MCF 10A (cell line): ENCODE results near the gene RERE. TPM values are rescaled to one million over a fixed set of nuclear protein-coding genes. Genes with fewer than 3 reads are reported as not detected.

Experiments used
- BruUV-seq: library from RNA; stranded (reverse); fragments of 400-500 nt; replicated peaks from 2 replicates; lab custom pipeline; 2021; lab: Mats Ljungman, UMichigan
- CTCF ChIA-PET: fragments of 300-600 bp; sonication (Branson Sonifier 250); formaldehyde crosslinking; extraction: SDS; loops from one replicate; lab custom pipeline; 2021; ENCODE audit warnings: antibody characterized with exemption, inconsistent platforms; lab: Yijun Ruan, JAX
- POLR2A ChIA-PET: fragments of 300-600, 350-650 bp; sonication (Branson Sonifier 250); formaldehyde crosslinking; extraction: SDS; loops from one replicate; lab custom pipeline; 2020; ENCODE audit warnings: antibody characterized with exemption, inconsistent platforms; lab: Yijun Ruan, JAX
- DNase-seq: peaks from one replicate; pipeline ENCODE4 v3.0.0-alpha.2; 2018; ENCODE audit not compliant: unreplicated experiment
- H3K27ac Mint-ChIP-seq: one replicate; pipeline ENCODE4 v1.8.0; 2022; ENCODE audit warnings: mild to moderate bottlenecking, low read depth, mixed read lengths; ENCODE audit not compliant: unreplicated experiment
- H3K27me3 Mint-ChIP-seq: one replicate; pipeline ENCODE4 v1.8.0; 2022; ENCODE audit warnings: mixed read lengths; ENCODE audit not compliant: insufficient read depth, unreplicated experiment
- H3K36me3 Mint-ChIP-seq: one replicate; pipeline ENCODE4 v1.8.0; 2022; ENCODE audit warnings: mild to moderate bottlenecking, moderate library complexity, mixed read lengths; ENCODE audit not compliant: insufficient read depth, unreplicated experiment
- H3K4me1 Mint-ChIP-seq: one replicate; pipeline ENCODE4 v1.8.0; 2022; ENCODE audit warnings: mixed read lengths; ENCODE audit not compliant: insufficient read depth, unreplicated experiment
- H3K4me3 Mint-ChIP-seq: one replicate; pipeline ENCODE4 v1.8.0; 2022; ENCODE audit warnings: mild to moderate bottlenecking, moderate library complexity, mixed read lengths; ENCODE audit not compliant: unreplicated experiment
- H3K9me3 Mint-ChIP-seq: one replicate; pipeline ENCODE4 v1.8.0; 2022; ENCODE audit warnings: mixed read lengths; ENCODE audit not compliant: unreplicated experiment
- CTCF ChIP-seq: fragments of 200-600 bp; IDR thresholded peaks from one replicate; pipeline ENCODE4 v1.8.0; 2022; ENCODE audit warnings: antibody characterized with exemption, mild to moderate bottlenecking; ENCODE audit not compliant: unreplicated experiment
- intact Hi-C: fragments of 100-400 bp; cut with micrococcal nuclease; formaldehyde crosslinking; loops from 2 replicates; pipeline ENCODE4 v1.14.1; 2022
- total RNA-seq: library from RNA; stranded (reverse); gene quantifications from 2 replicates; pipeline ENCODE4 v1.2.3, GENCODE V29; 2022

RERE gene
- total RNA-seq, 1 experiment from 2014 or later = 48.4 TPM

- Mint-ChIP-seq H3K27ac (no peak overlapping the region), H3K4me1 (peaks cover 30% of the 10 kb centered on the region), H3K9me3 (no peaks in the 10 kb centered on the region), H3K36me3 (no peaks in the 10 kb centered on the region), H3K27me3 (no peaks in the 10 kb centered on the region), H3K4me3 (no peak overlapping the region)
- CTCF ChIA-PET = interaction anchor here (0.6 to 6.3 kb wide), 5 partner anchors 27 to 164 kb away, joined by 4 to 61 read pairs (median 4); no protein-coding TSS in a partner anchor
- no peak for TF ChIP-seq CTCF
- peak; percentile 34 for DNase-seq
- intact Hi-C loops = no loop called here
- POLR2A ChIA-PET = interaction anchor here (0.6 to 3.2 kb wide), 10 partner anchors 10 to 376 kb away, joined by 3 to 48 read pairs (median 4); partner anchors contain the start of gene RERE
- BruUV-seq = no TSS peak
Observed at GRCh38 chr1:8674912-8675311, 142.5 kb downstream of the RERE start.

- Mint-ChIP-seq H3K27ac (no peak overlapping the region), H3K4me3 (no peak overlapping the region), H3K4me1 (peaks cover 34% of the 10 kb centered on the region), H3K9me3 (no peaks in the 10 kb centered on the region), H3K27me3 (no peaks in the 10 kb centered on the region), H3K36me3 (no peaks in the 10 kb centered on the region)
- no TSS peak for BruUV-seq
- DNase-seq = no peak
- ChIA-PET CTCF (interaction anchor here (0.6 to 6.3 kb wide), 7 partner anchors 11 to 165 kb away, joined by 3 to 61 read pairs (median 4); no protein-coding TSS in a partner anchor), POLR2A (interaction anchor here (0.8 to 3.2 kb wide), 13 partner anchors 10 to 231 kb away, joined by 3 to 48 read pairs (median 4); partner anchors contain the start of gene RERE)
- TF ChIP-seq CTCF = no peak
- intact Hi-C loops = no loop called here
Observed at GRCh38 chr1:8674481-8674880, 143.0 kb downstream of the RERE start.

- H3K4me3 Mint-ChIP-seq = no peak overlapping the region
- peaks cover 44% of the 10 kb centered on the region for H3K4me1 Mint-ChIP-seq
- no peaks in the 10 kb centered on the region for H3K36me3 Mint-ChIP-seq
Observed at GRCh38 chr1:8671306-8671917, 146.0 kb downstream of the RERE start.

More at GRCh38 chr1:8671306-8671917, 146.0 kb downstream of the RERE start:
- no TSS peak for BruUV-seq
- POLR2A ChIA-PET = interaction anchor here (0.8 to 4.8 kb wide), 12 partner anchors 9 to 357 kb away, joined by 3 to 52 read pairs (median 6); no protein-coding TSS in a partner anchor
- peak; percentile 76 for DNase-seq
- no peaks in the 10 kb centered on the region for H3K27me3 Mint-ChIP-seq
- no peaks in the 10 kb centered on the region for H3K9me3 Mint-ChIP-seq
- H3K27ac Mint-ChIP-seq = peak overlapping the region; percentile 80
- CTCF ChIA-PET = interaction anchor here (0.5 to 6.3 kb wide), 22 partner anchors 9 to 1783 kb away, joined by 3 to 61 read pairs (median 4); no protein-coding TSS in a partner anchor
- peak; percentile 81 for TF ChIP-seq CTCF
- intact Hi-C loops = loop anchor here (1.0 kb wide), 1 partner anchor 110 kb away; no protein-coding TSS in a partner anchor
